HG03520 (cell line): ENCODE measurements around the gene NPTN.

ENCODE experiments used
- ATAC-seq: cut with Tn5 transposase; IDR thresholded peaks from one replicate; pipeline ENCODE4 v1.9.1; 2021; ENCODE audit warnings: mild to moderate bottlenecking, moderate library complexity; ENCODE audit not compliant: unreplicated experiment

The NPTN gene

GRCh38 chr15:73522011-73522410 lies 111.2 kb downstream of the NPTN start:
- no peak for ATAC-seq

- ATAC-seq, result no peak
These were observed 114.1 kb downstream of the NPTN start for GRCh38 chr15:73518876-73519733.

GRCh38 chr15:73518180-73518862 lies 114.9 kb downstream of the NPTN start:
- no peak for ATAC-seq

- ATAC-seq, result no peak
These were observed 115.6 kb downstream of the NPTN start for GRCh38 chr15:73517566-73517965.

GRCh38 chr15:73515527-73515926 lies 117.7 kb downstream of the NPTN start:
- ATAC-seq, result no peak
